MM.1S (cell line): ENCODE results near the gene CLDN11.

Experiments
- CTCF ChIP-seq: fragments of 300-600 bp; sonication (generic); IDR thresholded peaks from 2 replicates; pipeline ENCODE4 v1.5.1; 2016; ENCODE audit warnings: antibody characterized with exemption, low read length, mixed read lengths
- EZH2 ChIP-seq: fragments of 300-600 bp; sonication (generic); optimal IDR thresholded peaks from 2 replicates; pipeline ENCODE3; 2017; ENCODE audit warnings: low read depth, mild to moderate bottlenecking, antibody characterized with exemption, low read length, mixed read lengths
- EZH2phosphoT487 ChIP-seq: fragments of 300-600 bp; sonication (generic); IDR thresholded peaks from 2 replicates; pipeline ENCODE4 v1.6.1; 2018; ENCODE audit warnings: antibody characterized with exemption, low read length

GRCh38 chr3:170420307-170420821 is 1.7 kb downstream of the CLDN11 start:
- TF ChIP-seq CTCF = no peak
- no peak for TF ChIP-seq EZH2
- TF ChIP-seq EZH2phosphoT487 = no peak
